Transverse colon (tissue), 4 donors: Measurements from ENCODE around the gene P3H2. TPM values are rescaled to one million over a fixed set of nuclear protein-coding genes. Genes with fewer than 3 reads are reported as not detected.

ENCODE experiments used
- DNase-seq: peaks from one replicate; pipeline ENCODE4 v3.0.0-alpha.2; 2019
- H3K27ac ChIP-seq, 4 donors: fragments of 200-600 bp; sonication (generic); 2 replicates each; pipeline ENCODE4 v1.5.1; 2016 to 2018; ENCODE audit warnings: inconsistent platforms in 4 of 4
- H3K27me3 ChIP-seq: fragments of 200-600 bp; sonication (generic); 2 replicates; pipeline ENCODE4 v1.5.1; 2017; ENCODE audit warnings: inconsistent platforms
- H3K36me3 ChIP-seq, 4 donors: fragments of 200-600 bp; sonication (generic); 2 replicates each; pipeline ENCODE4 v1.5.1; 2017 to 2019; ENCODE audit warnings: inconsistent platforms in 4 of 4
- H3K4me1 ChIP-seq, 4 donors: fragments of 200-600 bp; sonication (generic); 2 replicates each; pipeline ENCODE4 v1.5.1; 2017 to 2020; ENCODE audit warnings: inconsistent platforms in 4 of 4
- H3K4me3 ChIP-seq, 4 donors: fragments of 200-600 bp; sonication (generic); 1 replicate in 1 of 4; 2 replicates in 3 of 4; pipeline versions ENCODE4 v1.5.1 to v1.6.1; 2017 to 2019; ENCODE audit warnings: inconsistent platforms in 4 of 4
- H3K9me3 ChIP-seq, 2 donors: fragments of 200-600 bp; sonication (generic); 2 replicates each; pipeline ENCODE4 v1.5.1; 2017 to 2019; ENCODE audit warnings: inconsistent platforms in 2 of 2
- CTCF ChIP-seq, 5 experiments: fragments of 200-600 bp in 3 of 5; fragments of 450-650 bp in 2 of 5; sonication (generic) in 3 of 5; IDR thresholded peaks; 1 replicate in 2 of 5; 2 replicates in 3 of 5; pipeline ENCODE4 v1.5.1; 2016 to 2017; ENCODE audit warnings: antibody characterized with exemption in 5 of 5, inconsistent platforms in 3 of 5, mild to moderate bottlenecking in 2 of 5, moderate library complexity in 1 of 5
- EP300 ChIP-seq: sonication (generic); formaldehyde crosslinking; IDR thresholded peaks from one replicate; pipeline ENCODE4 v1.6.1; 2017; ENCODE audit warnings: antibody characterized with exemption, low read depth
- POLR2A ChIP-seq: fragments of 450-650 bp; IDR thresholded peaks from one replicate; pipeline ENCODE4 v1.6.1; 2016; ENCODE audit warnings: antibody characterized with exemption, mild to moderate bottlenecking, moderate library complexity
- POLR2AphosphoS5 ChIP-seq, 3 donors: sonication (generic); formaldehyde crosslinking; IDR thresholded peaks; one replicate each; pipeline ENCODE4 v1.6.1; 2016; ENCODE audit warnings: antibody characterized with exemption in 3 of 3
- WGBS, 2 donors: methylation state at CpG; one replicate each; pipeline ENCODE4 v1.1.5; 2018; ENCODE audit warnings: low coverage in 1 of 2; 5-methylcytosine and 5-hydroxymethylcytosine counted together
- in situ Hi-C, 4 donors: fragments of 200-750 bp; cut with MboI; loops; one replicate each; pipeline versions ENCODE4 v1.15.0 to v1.15.1; 2017; ENCODE audit warnings: low sequenced_read_pairs in 3 of 4, low pct_ligation_motif_present in 1 of 4, low pct_unique_long_range_greater_than_20kb in 1 of 4
- intact Hi-C: fragments of 100-400 bp; cut with DNase I; formaldehyde crosslinking; loops from one replicate; pipeline ENCODE4 v1.15.1; 2023; ENCODE audit warnings: low total_unique reads
- total RNA-seq, 4 donors: library from RNA; depleted of rRNA; stranded (reverse); fragments of >200 nt; gene quantifications; one replicate each; pipeline ENCODE4 v1.1.0, GENCODE V29; 2016

P3H2 gene
- total RNA-seq, 4 donors from 2014 or later = 26.6 to 153 (median 54.3) TPM

DNA sequence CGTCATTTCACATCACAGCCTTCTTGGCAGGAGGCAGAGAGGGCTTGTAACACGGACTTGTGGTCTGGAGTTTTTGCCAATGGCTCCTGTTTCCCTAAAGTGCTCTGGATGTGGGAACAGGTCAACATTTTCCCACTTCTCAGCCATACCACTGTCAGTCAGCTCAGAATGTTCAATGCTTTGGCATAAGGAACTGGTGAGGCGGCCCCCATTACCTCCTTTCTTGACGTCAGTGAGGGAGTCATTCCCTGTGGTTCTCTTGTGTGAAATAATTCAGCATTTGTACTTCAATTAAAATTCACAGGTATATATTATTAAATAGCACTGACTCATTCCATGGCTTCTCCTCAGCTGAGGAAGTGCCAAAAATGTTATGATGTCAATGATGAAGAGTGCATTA lies 167.1 kb downstream of the P3H2 start:
- Histone ChIP-seq H3K4me3 (no peak overlapping the region), H3K4me1 (peaks cover 0 to 3% (median 0%) of the 10 kb centered on the region in 4 donors), H3K27ac (no peak overlapping the region), H3K9me3 (no peaks in the 10 kb centered on the region), H3K27me3 (no peaks in the 10 kb centered on the region), H3K36me3 (no peaks in the 10 kb centered on the region)
- no peak for DNase-seq
- in situ Hi-C loops (loop anchor here in 1 of 4 donors (25.0 kb wide), 1 partner anchor 484 kb away; the partner anchor contains the start of gene TMEM207), intact Hi-C loops (no loop called here)
- TF ChIP-seq EP300 (no peak), POLR2A (no peak), POLR2AphosphoS5 (IDR thresholded peaks at IDR 0.05) (no peak), CTCF (IDR thresholded peaks at IDR 0.05) (no peak)
- WGBS, 2 donors = 82% methylated on average over 4 of the region's 4 CpGs; no CpG with 5 or more reads in 1 of the 2 donors

GRCh38 chr3:189952272-189952671 lies 168.4 kb downstream of the P3H2 start:
- H3K27me3 ChIP-seq = no peaks in the 10 kb centered on the region
- intact Hi-C loops = no loop called here
- peaks cover 0 to 5% (median 0%) of the 10 kb centered on the region in 4 donors for H3K4me1 ChIP-seq
- H3K4me3 ChIP-seq = no peak overlapping the region
- TF ChIP-seq POLR2AphosphoS5 (IDR thresholded peaks at IDR 0.05) (no peak), POLR2A (no peak), CTCF (IDR thresholded peaks at IDR 0.05) (no peak), EP300 (no peak)
- no peaks in the 10 kb centered on the region for H3K36me3 ChIP-seq
- H3K27ac ChIP-seq = no peak overlapping the region
- no peak for DNase-seq
- 46 to 57% methylated on average over 7 of the region's 7 CpGs for WGBS, 2 donors
- in situ Hi-C loops = loop anchor here in 1 of 4 donors (25.0 kb wide), 1 partner anchor 485 kb away; the partner anchor contains the start of gene TMEM207
- no peaks in the 10 kb centered on the region for H3K9me3 ChIP-seq

- in situ Hi-C loops = loop anchor here in 1 of 4 donors (25.0 kb wide), 1 partner anchor 487 kb away; the partner anchor contains the start of gene TMEM207
- H3K36me3 ChIP-seq = no peaks in the 10 kb centered on the region
- H3K27me3 ChIP-seq = no peaks in the 10 kb centered on the region
- no peak overlapping the region for H3K4me3 ChIP-seq
- no peak overlapping the region for H3K27ac ChIP-seq
- peaks cover 0 to 5% (median 0%) of the 10 kb centered on the region in 4 donors for H3K4me1 ChIP-seq
- 72 to 89% methylated on average over 5 to 6 of the region's 6 CpGs for WGBS, 2 donors
- H3K9me3 ChIP-seq = no peaks in the 10 kb centered on the region
- DNase-seq = no peak
- intact Hi-C loops = no loop called here
- TF ChIP-seq POLR2A = no peak
- no peak for TF ChIP-seq POLR2AphosphoS5 (IDR thresholded peaks at IDR 0.05)
- no peak for TF ChIP-seq EP300
- no peak for TF ChIP-seq CTCF (IDR thresholded peaks at IDR 0.05)
Measured at GRCh38 chr3:189950258-189950657, 170.4 kb downstream of the P3H2 start.

- Histone ChIP-seq H3K9me3 (no peaks in the 10 kb centered on the region), H3K36me3 (no peaks in the 10 kb centered on the region), H3K4me3 (no peak overlapping the region), H3K4me1 (peaks cover 0 to 5% (median 2%) of the 10 kb centered on the region in 4 donors), H3K27me3 (no peaks in the 10 kb centered on the region), H3K27ac (no peak overlapping the region)
- WGBS, 2 donors = 60 to 85% methylated on average over 1 to 4 of the region's 4 CpGs
- TF ChIP-seq EP300 = no peak
- TF ChIP-seq POLR2A = no peak
- no peak for TF ChIP-seq POLR2AphosphoS5 (IDR thresholded peaks at IDR 0.05)
- no peak for TF ChIP-seq CTCF (IDR thresholded peaks at IDR 0.05)
- no peak for DNase-seq
- intact Hi-C loops (no loop called here), in situ Hi-C loops (loop anchor here (10.0 to 25.0 kb wide), 2 partner anchors 685 to 687 kb away; no protein-coding TSS in a partner anchor)
Measured at GRCh38 chr3:189949580-189949979, 171.1 kb downstream of the P3H2 start.
